GM19025 (cell line): Measurements from ENCODE around the gene SIGLEC1.

ENCODE experiments used
- ATAC-seq: cut with Tn5 transposase; IDR thresholded peaks from one replicate; pipeline ENCODE4 v1.9.1; 2021; ENCODE audit warnings: mild to moderate bottlenecking, low read depth, moderate library complexity; ENCODE audit not compliant: unreplicated experiment

Gene SIGLEC1

DNA sequence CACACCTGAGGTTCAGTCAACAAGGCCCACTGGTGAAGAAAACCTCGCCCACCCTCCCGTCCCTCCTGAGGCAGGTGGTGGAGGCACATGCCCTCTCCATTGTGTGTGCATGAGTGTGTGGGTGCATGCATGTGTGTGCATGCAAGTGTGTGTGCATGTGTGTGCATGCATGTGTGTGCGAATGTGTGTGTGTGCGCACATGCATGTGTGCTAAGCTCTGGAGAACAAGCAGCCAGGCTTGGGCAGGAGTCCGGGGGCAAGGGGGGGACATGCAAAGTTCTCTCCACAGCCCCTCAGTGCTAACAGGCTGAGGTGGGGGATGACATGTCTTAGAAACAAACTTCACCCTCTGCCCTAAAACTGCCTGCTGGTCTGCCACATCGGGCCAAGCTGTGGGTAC is 17.0 kb upstream of the SIGLEC1 start:
- no peak for ATAC-seq

- no peak for ATAC-seq
These were observed 16.5 kb upstream of the SIGLEC1 start for GRCh38 chr20:3728876-3729275.

DNA sequence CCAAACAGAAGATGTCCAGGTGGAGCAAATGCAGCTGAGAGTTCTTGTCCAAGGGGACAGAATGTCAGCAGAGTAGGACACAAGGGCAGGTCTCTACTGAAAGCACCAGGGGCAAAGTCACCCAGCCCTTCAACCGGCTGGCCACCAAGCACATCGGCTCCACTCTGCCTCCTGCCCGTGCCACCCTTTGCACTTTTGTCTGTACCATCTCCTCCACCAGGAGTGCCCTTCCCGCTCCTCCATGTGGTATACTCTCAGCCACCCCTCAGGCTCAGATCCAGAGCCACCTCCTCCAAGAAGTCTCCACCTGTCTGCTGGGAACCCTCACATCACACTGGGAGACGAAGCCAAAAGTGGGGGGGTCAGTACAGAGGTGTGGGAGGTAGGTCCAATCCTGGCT is 16.0 kb upstream of the SIGLEC1 start:
- no peak for ATAC-seq

- no peak for ATAC-seq
These were observed 15.1 kb upstream of the SIGLEC1 start for GRCh38 chr20:3727401-3728021.

- no peak for ATAC-seq
These were observed 12.0 kb upstream of the SIGLEC1 start for GRCh38 chr20:3724356-3724755.

- no peak for ATAC-seq
These were observed 10.9 kb upstream of the SIGLEC1 start for GRCh38 chr20:3723284-3723683.

- no peak for ATAC-seq
These were observed 9.5 kb upstream of the SIGLEC1 start for GRCh38 chr20:3721912-3722311.

DNA sequence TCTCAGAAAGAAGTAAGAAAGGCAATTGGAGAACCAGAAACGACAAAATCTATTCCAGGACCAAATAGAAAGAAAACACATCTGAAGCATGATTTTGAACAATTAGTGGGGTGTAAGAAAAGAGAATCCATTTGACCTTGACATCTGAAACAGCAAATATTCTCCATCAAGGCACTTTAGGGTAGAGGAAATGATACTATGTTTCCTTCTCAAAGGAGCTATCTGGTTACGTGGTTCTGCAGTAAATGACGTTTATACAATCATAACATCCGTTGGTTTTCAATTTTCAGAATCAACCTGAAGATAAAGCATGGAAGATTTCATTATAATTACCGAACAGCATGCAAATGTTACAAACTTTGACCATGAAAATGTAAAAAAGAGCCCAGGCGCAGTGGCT is 8.2 kb upstream of the SIGLEC1 start:
- no peak for ATAC-seq

DNA sequence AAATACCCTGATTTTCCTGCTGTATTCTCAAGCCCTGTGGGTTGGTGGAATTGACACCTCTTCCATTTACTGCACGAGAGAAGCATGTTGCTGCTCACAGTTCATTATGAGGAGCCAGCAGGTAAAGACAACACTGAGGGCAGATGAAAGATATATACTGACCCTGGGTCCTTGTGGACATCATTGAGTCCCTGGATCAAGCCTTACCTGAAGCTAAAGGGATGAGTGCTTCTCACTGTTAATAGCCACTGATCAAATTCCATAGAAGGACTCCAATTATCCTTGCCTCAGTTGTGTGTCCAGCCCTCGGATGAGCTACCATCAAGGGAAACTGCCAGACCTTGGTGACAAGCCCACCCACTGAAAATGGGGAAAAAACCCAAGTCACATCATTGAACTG is 7.7 kb upstream of the SIGLEC1 start:
- no peak for ATAC-seq

- no peak for ATAC-seq
These were observed 6.6 kb upstream of the SIGLEC1 start for GRCh38 chr20:3719046-3719445.

GRCh38 chr20:3716195-3716834 is 3.9 kb upstream of the SIGLEC1 start:
- ATAC-seq = no peak

GRCh38 chr20:3714092-3714491 is 1.7 kb upstream of the SIGLEC1 start:
- ATAC-seq = no peak

DNA sequence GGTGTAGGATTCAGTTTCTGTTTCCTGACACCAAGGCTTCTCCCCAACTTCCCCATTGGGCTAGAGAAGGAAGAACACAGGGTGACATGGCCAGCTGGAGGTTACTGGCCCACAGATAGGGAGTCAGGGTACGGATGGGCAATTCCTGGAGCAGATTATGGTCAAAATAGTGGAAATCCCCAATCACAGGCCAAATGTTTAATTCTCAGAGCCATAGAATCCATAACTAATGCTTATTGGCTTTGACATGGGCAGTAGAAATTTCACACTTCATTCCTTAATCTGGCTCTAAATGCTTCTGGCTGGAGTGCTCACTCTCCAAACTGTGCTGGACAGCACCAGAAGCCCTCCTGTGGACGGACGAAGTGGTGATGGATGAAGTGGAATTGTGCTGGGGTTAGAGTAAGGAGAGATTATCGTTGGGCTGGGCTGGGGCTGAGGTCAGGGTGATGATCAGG is 887 bp downstream of the SIGLEC1 start:
- no peak for ATAC-seq

GRCh38 chr20:3710703-3711483 is 1.5 kb downstream of the SIGLEC1 start:
- ATAC-seq = no peak

DNA sequence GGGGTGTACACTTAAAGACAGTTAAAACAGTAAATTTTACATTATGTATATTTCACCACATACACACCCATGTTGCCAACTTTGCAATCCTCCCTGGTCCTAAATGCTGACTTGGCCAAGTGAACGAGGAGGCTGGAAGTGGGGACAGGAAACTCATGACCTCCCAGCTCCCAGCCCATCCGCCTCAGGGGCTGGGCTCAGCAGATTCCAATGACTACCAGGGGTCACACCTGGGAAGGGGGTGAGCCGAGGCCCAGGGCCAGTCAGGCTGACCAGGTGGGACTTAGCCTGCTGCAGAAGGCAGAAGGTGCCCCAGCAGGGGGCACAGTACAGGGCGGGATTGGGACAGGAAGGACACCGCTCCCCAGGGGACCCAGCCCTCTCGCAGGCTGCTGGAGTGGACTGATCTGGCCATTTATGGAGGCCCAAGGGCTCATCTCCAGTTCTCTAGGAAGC is 2.4 kb downstream of the SIGLEC1 start:
- ATAC-seq = no peak

DNA sequence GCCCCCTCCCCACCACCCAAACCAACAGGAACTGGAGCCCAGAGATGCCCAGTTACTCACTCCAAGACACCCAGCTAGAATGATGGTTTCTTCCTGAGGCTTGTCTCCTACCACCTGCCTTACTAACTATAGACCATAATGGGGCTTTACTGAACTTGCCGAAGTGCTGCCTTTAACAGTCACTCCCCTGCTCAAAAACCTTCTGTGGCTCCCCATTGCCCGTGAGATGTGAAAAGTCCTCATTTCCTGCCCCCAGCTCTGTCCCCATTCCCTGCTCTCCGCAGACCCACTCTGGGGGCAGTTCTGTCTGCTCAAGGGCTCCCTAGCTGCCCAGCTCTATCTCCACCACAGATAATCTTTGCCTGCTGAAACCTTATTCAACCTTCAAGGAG is 4.9 kb downstream of the SIGLEC1 start:
- no peak for ATAC-seq

DNA sequence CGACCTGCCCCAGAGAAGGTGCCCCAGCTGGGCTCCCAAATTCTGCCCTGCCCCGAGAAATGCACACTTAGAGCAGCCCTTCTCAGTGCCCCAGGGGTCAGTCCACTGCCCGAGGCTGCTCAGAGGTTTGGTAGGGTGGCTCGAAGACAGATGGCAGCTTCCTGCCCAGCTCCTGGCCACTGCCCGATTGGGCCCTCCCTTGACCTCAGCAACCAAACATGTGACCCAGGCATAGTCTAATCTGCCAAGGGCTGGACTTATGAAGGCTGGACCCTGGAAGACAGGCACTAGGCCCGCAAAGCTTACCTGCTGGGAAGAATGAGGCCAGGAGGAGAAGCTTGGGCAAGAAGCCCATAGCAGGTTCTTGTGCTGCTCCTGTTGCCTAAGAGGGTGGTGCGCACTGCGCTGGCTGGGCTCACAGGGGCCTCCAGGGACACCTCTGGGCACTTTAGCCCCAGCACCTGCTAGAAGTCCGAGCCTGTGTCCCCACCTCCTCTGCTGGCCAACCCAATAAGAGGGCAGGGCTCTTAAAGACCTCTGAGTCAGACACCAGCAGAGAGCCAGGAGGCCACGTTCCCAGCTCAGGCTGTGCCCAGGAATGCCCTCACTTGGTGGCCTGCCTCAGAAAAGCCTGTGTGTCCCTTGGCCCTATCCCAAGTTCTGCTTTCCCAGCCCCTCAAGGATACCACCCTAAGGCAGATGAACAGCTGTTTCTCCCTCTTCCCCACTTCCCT is 5.5 kb downstream of the SIGLEC1 start:
- no peak for ATAC-seq

GRCh38 chr20:3705970-3706739 is 6.2 kb downstream of the SIGLEC1 start:
- no peak for ATAC-seq

GRCh38 chr20:3705491-3705969 is 6.9 kb downstream of the SIGLEC1 start:
- no peak for ATAC-seq

DNA sequence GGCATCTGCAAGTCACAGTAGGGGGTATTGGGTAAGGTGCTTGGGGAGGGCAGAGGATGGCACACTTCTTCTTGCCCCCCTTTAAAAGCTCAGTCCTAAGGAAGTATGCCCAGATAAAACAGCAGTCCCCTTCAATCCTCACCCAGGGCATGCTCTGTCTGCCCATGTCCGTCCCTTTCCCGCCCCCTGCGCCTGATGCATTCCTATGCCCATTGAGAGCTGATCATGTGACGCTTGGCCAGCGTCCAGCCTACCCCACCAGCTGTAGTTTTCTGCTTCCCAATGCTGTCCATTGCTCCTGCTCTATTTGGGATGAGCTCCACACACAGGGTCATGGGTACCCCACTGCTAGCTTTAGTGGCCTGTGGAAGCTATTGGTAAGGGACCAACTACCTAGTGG is 8.3 kb downstream of the SIGLEC1 start:
- no peak for ATAC-seq
